ENCODE results near the gene SH3BP1. TPM values are rescaled to one million over a fixed set of nuclear protein-coding genes. Genes with fewer than 3 reads are reported as not detected.
A peak's percentile ranks its signal among the peaks of the same experiment; 100 is the strongest.

Gene SH3BP1
- polyA plus RNA-seq, 1 experiment: 8.4 TPM

DNA sequence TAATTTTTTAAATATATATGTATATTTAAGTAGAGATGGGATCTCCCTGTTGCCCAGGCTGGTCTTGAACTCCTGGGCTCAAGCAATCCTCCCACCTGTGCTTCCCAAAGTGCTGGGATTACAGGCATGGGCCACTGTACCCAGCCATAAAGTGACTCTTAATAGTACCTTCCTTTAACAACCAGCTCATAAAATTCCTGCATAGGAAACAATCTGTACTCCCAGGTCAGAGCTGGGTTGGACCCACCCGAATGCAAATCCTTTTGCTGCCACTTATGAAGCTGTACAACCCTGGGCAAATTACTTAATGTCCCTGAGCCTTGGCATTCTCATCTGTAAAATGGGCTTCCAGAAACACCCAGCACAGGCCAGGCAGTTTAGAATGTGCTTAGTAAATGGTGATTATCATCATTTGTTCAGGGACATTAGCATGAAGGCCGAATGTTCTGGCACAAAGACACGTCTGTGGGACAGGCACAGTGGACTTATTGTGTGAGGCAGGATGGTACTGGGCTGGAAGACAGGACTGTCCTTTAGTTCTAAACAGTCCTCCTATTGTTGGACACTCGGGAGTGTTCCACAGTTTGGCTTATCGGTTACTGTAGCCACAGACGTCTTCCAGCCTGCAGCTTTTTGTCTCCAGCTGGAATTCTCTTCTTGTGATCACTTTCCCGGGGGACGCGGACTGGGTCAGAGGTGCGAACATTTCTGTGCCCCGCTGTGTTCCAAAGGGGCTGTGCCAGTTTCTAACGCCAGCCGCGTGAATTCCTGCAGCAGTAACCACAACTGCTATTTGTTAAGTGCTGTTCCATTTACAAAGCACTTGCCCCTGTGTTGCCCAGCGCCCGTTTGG lies 25.0 kb downstream of the SH3BP1 start:
- DNase-seq (ENCODE audit: low read depth, low spot score): no peak
- CTCF ChIA-PET: interaction anchor here (0.7 to 2.1 kb wide), 3 partner anchors 12 to 56 kb away, joined by 3 to 11 read pairs (median 6); no protein-coding TSS in a partner anchor
- TF ChIP-seq, protein P1, sequence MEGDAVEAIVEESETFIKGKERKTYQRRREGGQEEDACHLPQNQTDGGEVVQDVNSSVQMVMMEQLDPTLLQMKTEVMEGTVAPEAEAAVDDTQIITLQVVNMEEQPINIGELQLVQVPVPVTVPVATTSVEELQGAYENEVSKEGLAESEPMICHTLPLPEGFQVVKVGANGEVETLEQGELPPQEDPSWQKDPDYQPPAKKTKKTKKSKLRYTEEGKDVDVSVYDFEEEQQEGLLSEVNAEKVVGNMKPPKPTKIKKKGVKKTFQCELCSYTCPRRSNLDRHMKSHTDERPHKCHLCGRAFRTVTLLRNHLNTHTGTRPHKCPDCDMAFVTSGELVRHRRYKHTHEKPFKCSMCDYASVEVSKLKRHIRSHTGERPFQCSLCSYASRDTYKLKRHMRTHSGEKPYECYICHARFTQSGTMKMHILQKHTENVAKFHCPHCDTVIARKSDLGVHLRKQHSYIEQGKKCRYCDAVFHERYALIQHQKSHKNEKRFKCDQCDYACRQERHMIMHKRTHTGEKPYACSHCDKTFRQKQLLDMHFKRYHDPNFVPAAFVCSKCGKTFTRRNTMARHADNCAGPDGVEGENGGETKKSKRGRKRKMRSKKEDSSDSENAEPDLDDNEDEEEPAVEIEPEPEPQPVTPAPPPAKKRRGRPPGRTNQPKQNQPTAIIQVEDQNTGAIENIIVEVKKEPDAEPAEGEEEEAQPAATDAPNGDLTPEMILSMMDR (IDR thresholded peaks at IDR 0.05; ENCODE audit: low read depth, low read length): no peak
- Histone ChIP-seq H3K27me3 (ENCODE audit: control insufficient read depth, insufficient read depth, low read length) (no peaks in the 10 kb centered on the region), H3K9me3 (ENCODE audit: control insufficient read depth, insufficient read depth, low read length) (no peaks in the 10 kb centered on the region; the same call in 1 of the 2 replicates), H3K4me3 (ENCODE audit: low read depth, low read length) (no peak overlapping the region), H3K27ac (ENCODE audit: low read depth, low read length) (peak overlapping the region; percentile 21)
- POLR2A ChIA-PET: interaction anchor here (0.6 to 3.9 kb wide), 5 partner anchors 11 to 144 kb away, joined by 3 to 38 read pairs (median 7); partner anchors contain the start of gene LGALS1

DNA sequence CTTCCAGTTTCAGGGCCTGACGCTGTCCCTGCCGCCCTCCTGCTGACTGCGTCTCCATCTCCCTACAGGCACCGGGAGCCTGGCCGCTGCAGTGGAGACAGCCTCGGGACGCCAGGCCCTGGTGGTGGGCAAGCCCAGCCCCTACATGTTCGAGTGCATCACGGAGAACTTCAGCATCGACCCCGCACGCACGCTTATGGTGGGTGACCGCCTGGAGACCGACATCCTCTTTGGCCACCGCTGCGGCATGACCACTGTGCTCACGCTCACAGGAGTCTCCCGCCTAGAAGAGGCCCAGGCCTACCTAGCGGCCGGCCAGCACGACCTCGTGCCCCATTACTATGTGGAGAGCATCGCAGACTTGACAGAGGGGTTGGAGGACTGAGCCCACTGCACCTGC lies 26.0 kb downstream of the SH3BP1 start:
- H3K27me3 ChIP-seq (ENCODE audit: control insufficient read depth, insufficient read depth, low read length): no peaks in the 10 kb centered on the region
- H3K27ac ChIP-seq (ENCODE audit: low read depth, low read length): no peak overlapping the region
- ChIA-PET POLR2A (no interaction called here), CTCF (no interaction called here)
- DNase-seq (ENCODE audit: low read depth, low spot score): no peak
- no peaks in the 10 kb centered on the region; the same call in 1 of the 2 replicates for H3K9me3 ChIP-seq (ENCODE audit: control insufficient read depth, insufficient read depth, low read length)
- TF ChIP-seq, protein P1 (IDR thresholded peaks at IDR 0.05; ENCODE audit: low read depth, low read length): no peak
- H3K4me3 ChIP-seq (ENCODE audit: low read depth, low read length): no peak overlapping the region

DNA sequence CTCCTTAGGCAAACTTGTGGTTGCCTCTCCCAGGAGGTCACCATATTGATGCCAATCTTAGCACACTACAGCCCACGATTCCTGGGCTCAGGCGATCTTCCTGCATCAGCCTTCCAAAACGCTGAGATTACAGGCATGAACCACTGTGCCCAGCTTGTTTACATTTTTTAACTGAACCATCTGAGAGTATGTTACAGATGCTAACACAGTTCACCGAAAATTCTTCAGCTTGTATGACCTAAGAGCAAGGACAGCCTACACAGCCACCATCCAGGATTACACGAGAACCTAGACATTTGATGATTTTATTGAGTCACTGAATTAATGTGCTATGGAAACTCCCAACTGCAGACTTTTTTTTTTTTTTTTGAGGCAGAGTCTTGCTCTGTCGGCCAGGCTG lies 30.1 kb downstream of the SH3BP1 start:
- DNase-seq (ENCODE audit: low read depth, low spot score): no peak
- H3K27me3 ChIP-seq (ENCODE audit: control insufficient read depth, insufficient read depth, low read length): no peaks in the 10 kb centered on the region
- peak overlapping the region; percentile 70 for H3K27ac ChIP-seq (ENCODE audit: low read depth, low read length)
- POLR2A ChIA-PET: interaction anchor here (0.8 to 1.3 kb wide), 4 partner anchors 8 to 71 kb away, joined by 4 to 10 read pairs (median 4); partner anchors contain the start of gene PDXP
- TF ChIP-seq, protein P1 (IDR thresholded peaks at IDR 0.05; ENCODE audit: low read depth, low read length): no peak
- no peak overlapping the region for H3K4me3 ChIP-seq (ENCODE audit: low read depth, low read length)
- CTCF ChIA-PET: interaction anchor here (1.1 kb wide), 1 partner anchor 12 kb away, joined by 3 read pairs; no protein-coding TSS in a partner anchor
- no peaks in the 10 kb centered on the region; the same call in 1 of the 2 replicates for H3K9me3 ChIP-seq (ENCODE audit: control insufficient read depth, insufficient read depth, low read length)

DNA sequence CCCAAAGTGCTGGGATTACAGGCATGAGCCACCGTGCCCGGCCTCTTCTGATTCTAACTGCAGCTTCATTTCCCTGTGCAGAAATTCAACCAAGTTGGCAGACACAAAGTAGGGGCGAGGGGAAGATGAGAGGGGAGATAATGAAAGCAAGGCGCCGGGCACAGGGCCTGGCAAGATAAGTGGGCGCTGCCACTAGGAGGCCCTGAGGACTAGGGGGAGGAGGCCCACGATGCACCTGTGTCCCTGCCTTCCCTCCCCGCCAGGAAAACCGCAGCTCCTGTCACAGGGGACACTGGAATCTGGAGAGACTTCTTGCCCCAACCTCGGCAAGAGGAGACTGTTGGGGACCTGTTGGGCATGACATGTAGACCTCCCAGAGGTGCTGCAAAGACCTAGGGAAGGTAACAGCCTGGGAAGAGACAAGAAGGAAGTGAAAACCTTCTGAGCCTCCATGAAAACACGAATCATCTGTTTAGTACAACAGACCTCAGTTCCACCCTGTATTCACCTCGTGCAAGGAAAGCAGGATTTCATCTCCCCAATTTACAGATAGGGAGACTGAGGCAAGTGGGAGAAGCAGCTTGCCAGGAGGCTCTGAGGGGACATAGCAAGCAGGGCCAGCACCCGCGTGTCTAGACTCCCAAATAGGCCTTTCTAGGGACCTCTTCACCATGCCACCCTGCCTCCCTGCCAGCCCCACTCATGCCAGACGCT lies 32.9 kb downstream of the SH3BP1 start:
- no peak overlapping the region for H3K4me3 ChIP-seq (ENCODE audit: low read depth, low read length)
- H3K27me3 ChIP-seq (ENCODE audit: control insufficient read depth, insufficient read depth, low read length): no peaks in the 10 kb centered on the region
- TF ChIP-seq, protein P1 (IDR thresholded peaks at IDR 0.05; ENCODE audit: low read depth, low read length): no peak
- DNase-seq (ENCODE audit: low read depth, low spot score): no peak
- no peak overlapping the region for H3K27ac ChIP-seq (ENCODE audit: low read depth, low read length)
- CTCF ChIA-PET: interaction anchor here (1.4 kb wide), 2 partner anchors 11 kb away, joined by 3 read pairs; no protein-coding TSS in a partner anchor
- POLR2A ChIA-PET: no interaction called here
- H3K9me3 ChIP-seq (ENCODE audit: control insufficient read depth, insufficient read depth, low read length): no peaks in the 10 kb centered on the region; the same call in 1 of the 2 replicates
